Subcutaneous abdominal adipose tissue (tissue), 5 donors: Measurements from ENCODE around the gene EPHA8.

ENCODE experiments used
- H3K27ac ChIP-seq: one replicate; pipeline ENCODE4 v1.7.0; 2013; ENCODE audit warnings: low read depth, mild to moderate bottlenecking, inconsistent platforms, low read length, moderate library complexity
- H3K27me3 ChIP-seq, 5 donors: one replicate each; pipeline ENCODE4 v1.7.0; 2013; ENCODE audit warnings: low read length in 5 of 5, inconsistent platforms in 1 of 5; ENCODE audit not compliant: control insufficient read depth in 5 of 5, insufficient read depth in 4 of 5
- H3K36me3 ChIP-seq, 5 donors: one replicate each; pipeline ENCODE4 v1.7.0; 2013; ENCODE audit warnings: low read length in 5 of 5; ENCODE audit not compliant: control insufficient read depth in 5 of 5, insufficient read depth in 5 of 5
- H3K4me1 ChIP-seq, 5 donors: one replicate each; pipeline ENCODE4 v1.7.0; 2013; ENCODE audit warnings: low read length in 5 of 5, mild to moderate bottlenecking in 3 of 5, moderate library complexity in 1 of 5; ENCODE audit not compliant: control insufficient read depth in 5 of 5, insufficient read depth in 5 of 5
- H3K4me3 ChIP-seq, 5 donors: one replicate each; pipeline ENCODE4 v1.7.0; 2013; ENCODE audit warnings: low read length in 5 of 5, low read depth in 1 of 5
- H3K9ac ChIP-seq, 5 donors: one replicate each; pipeline ENCODE4 v1.7.0; 2013; ENCODE audit warnings: low read length in 5 of 5, mild to moderate bottlenecking in 4 of 5, moderate library complexity in 3 of 5
- H3K9me3 ChIP-seq, 5 donors: one replicate each; pipeline ENCODE4 v1.7.0; 2013; ENCODE audit warnings: low read length in 5 of 5; ENCODE audit not compliant: control insufficient read depth in 5 of 5
- donor health status: healthy.
- donor health status: healthy.
- donor health status: healthy.
- donor health status: healthy.
- donor health status: healthy.

EPHA8 gene

DNA sequence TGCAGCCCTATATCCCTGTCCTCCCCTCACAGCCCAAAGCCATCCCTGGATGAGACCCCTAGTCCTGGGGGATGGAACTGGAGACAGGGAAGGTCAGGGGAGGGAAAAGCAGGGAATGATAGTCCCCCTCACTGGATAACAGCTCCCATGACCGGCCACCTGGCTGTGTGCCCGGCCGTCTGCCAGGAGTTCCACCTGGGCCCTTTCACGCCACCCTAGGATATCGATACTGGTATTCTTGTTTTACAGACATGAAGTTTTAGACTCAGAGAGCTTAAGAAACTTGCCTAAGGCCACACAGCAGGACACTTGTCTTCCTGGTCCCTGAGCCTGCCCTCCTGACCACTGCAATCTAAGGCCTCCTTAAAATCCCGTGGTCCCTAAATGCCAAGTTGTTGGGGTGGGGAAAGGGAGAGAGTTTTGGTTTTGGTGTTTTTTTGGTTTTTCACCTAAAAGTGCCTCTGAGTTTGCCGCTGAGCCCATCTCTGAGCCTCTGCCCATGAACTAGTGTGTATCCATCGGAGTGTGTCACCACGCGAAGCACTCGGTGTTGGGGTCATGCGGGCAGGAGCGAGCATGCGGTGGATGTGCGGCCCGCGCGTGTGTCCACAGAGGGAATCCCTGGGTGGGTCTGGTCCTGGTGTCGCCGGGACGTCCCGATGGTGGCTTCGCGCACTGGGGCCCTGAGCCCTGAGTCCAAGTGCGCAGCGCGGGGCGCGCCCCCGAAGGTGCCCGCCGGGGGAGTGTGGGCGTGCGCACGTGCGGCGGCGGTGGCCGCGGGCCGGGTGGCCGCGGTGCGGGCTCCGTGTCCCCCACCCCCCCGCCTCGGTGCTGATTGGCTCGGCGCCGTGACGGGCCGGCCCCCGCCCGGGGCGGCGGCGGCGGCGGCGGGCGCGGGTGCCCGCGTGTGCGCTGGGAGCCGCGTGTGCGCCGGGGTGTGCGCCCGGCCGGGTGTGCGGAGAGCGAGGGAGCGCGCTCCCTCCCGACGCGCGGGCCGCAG is at the start of gene EPHA8:
TSS of gene EPHA8 (plus strand) at position 906 of the 1,000 bp plus-strand sequence. CDS start 147 bp downstream, outside the sequence.
- Histone ChIP-seq H3K27ac (no peak within 1 kb of the TSS), H3K4me1 (peaks cover 0 to 4% (median 2%) of the 10 kb centered on the region in 5 donors), H3K4me3 (peak within 1 kb of the TSS in 2 of 5 donors; percentile 11 to 31), H3K27me3 (peaks cover 40 to 74% (median 72%) of the 10 kb centered on the region in 5 donors), H3K9ac (no peak within 1 kb of the TSS), H3K9me3 (no peaks in the 10 kb centered on the region), H3K36me3 (no peaks in the 10 kb centered on the region)

DNA sequence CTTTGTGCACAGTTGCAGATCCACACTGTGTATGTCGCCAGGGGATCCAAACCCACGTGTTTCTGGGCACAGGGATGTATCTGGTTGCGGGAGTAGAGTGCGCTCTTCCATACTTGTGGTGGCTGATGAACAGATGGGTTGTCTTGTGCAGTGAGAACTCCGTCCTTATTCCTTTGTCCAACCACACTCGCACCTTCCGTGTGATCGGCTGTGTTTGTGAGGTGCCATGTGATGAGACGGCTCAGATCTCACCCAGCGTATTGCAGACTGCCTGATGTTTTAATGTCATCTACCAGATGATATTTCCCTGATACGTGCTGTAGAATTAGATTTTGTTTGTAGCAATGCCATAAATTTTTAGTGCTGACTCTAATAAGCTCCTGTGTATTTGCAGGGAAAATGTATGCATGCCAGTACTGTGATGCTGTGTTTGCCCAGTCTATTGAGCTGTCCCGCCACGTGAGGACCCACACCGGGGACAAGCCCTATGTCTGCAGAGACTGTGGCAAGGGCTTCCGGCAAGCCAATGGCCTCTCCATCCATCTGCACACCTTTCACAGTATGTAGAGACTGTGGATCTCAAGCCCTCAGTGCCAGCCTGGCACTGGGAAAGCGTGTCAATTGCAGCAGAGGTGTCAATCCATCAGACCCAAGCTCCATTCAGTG is 46.2 kb upstream of the EPHA8 start:
- Histone ChIP-seq H3K27ac (no peak overlapping the region), H3K4me1 (no peaks in the 10 kb centered on the region), H3K36me3 (peaks cover 40 to 98% (median 97%) of the 10 kb centered on the region in 5 donors)

DNA sequence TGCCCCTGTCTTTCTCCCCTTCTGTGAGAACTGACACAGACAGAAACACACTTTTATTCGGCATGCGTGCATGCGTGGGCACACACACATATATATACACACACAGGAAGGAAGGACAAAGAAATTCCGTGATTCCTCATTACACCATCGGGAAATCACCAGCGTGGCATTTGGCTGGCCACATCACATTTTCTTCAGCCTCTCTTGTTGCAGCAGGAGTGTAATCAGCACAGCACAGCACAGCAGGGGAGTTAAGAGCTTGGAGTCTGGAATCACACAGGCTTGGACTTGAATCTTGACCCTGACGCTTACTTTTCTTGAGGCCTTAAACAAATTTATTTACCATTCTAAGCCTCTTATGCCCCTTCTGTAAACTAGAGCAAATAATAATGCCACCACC is 45.3 kb upstream of the EPHA8 start:
- H3K27me3 ChIP-seq: no peaks in the 10 kb centered on the region
- no peak overlapping the region for H3K27ac ChIP-seq
- H3K4me3 ChIP-seq: no peak overlapping the region
- no peaks in the 10 kb centered on the region for H3K4me1 ChIP-seq
- H3K36me3 ChIP-seq: peaks cover 36 to 95% (median 93%) of the 10 kb centered on the region in 5 donors
- H3K9ac ChIP-seq: no peak overlapping the region
- no peaks in the 10 kb centered on the region for H3K9me3 ChIP-seq

More for the DNA sequence above, 46.2 kb upstream of the EPHA8 start:
- Histone ChIP-seq H3K9me3 (no peaks in the 10 kb centered on the region), H3K4me3 (no peak overlapping the region), H3K9ac (no peak overlapping the region), H3K27me3 (no peaks in the 10 kb centered on the region)

DNA sequence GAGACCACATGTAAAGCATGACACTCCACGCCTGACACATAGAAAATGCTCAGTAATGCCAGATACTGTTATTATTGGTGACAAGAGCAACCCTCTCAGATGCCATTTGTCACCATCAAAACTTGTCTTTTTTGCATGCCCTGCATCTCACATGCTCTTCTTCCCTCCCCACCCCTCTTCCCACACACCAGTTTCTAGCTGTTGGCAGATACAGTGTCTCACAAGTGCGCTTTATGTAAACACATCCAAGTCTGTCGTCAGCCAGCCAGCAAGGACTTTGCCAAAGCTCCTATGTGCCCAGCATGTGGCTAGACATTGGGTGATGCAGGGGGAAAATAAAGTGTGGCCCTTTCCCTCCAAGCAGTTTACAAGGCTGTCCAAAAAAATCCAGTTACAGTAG is 44.9 kb upstream of the EPHA8 start:
- H3K27ac ChIP-seq: no peak overlapping the region
- no peak overlapping the region for H3K9ac ChIP-seq
- peaks cover 36 to 95% (median 91%) of the 10 kb centered on the region in 5 donors for H3K36me3 ChIP-seq
- H3K9me3 ChIP-seq: no peaks in the 10 kb centered on the region
- H3K4me1 ChIP-seq: no peaks in the 10 kb centered on the region
- no peak overlapping the region for H3K4me3 ChIP-seq
- no peaks in the 10 kb centered on the region for H3K27me3 ChIP-seq

DNA sequence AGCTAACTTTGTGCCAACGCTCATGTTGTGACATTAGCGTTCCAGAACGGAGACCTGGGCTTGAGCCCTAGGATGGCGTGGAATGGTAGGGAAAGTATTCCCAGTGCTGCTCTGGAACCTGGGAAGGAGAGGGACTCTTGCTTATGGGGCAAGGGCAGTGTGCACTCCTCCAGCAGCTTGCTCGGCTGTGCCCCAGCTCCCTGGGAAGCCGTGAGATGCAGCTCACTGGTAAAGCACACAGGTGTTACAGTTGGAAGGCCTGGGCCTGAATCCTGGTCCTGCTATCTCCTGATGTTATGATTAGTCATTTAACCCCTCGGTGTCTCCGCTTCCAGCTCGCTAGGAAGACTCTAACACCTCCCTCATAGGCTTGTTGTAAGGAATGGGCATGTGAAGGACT is 42.4 kb upstream of the EPHA8 start:
- no peak overlapping the region for H3K27ac ChIP-seq
- no peaks in the 10 kb centered on the region for H3K27me3 ChIP-seq
- H3K9me3 ChIP-seq: no peaks in the 10 kb centered on the region
- H3K4me3 ChIP-seq: no peak overlapping the region
- no peak overlapping the region for H3K9ac ChIP-seq
- no peaks in the 10 kb centered on the region for H3K4me1 ChIP-seq
- H3K36me3 ChIP-seq: peaks cover 28 to 96% (median 92%) of the 10 kb centered on the region in 5 donors

DNA sequence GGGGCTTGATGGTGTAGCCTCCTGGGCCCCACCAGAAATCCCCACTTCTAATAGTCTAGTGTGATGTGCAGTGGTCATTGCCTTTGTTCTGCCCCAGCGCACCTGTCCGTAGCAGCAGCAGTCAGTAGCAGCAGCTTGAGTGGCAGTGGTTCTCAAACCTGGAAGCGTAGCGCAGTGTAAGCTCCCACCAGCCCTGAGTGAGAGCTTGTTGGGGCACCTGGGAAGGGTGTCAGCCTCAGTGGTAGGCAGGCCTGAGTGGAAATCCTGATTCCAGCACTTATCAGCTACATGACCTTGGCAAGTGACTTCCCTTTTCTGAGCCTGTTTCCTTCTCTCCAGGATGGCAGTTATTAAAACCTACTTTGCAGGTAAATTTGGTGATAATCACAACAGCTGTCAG is 41.6 kb upstream of the EPHA8 start:
- H3K9me3 ChIP-seq: no peaks in the 10 kb centered on the region
- H3K36me3 ChIP-seq: peaks cover 26 to 96% (median 92%) of the 10 kb centered on the region in 5 donors
- no peak overlapping the region for H3K9ac ChIP-seq
- H3K27me3 ChIP-seq: no peaks in the 10 kb centered on the region
- no peak overlapping the region for H3K4me3 ChIP-seq
- H3K27ac ChIP-seq: no peak overlapping the region
- H3K4me1 ChIP-seq: no peaks in the 10 kb centered on the region

DNA sequence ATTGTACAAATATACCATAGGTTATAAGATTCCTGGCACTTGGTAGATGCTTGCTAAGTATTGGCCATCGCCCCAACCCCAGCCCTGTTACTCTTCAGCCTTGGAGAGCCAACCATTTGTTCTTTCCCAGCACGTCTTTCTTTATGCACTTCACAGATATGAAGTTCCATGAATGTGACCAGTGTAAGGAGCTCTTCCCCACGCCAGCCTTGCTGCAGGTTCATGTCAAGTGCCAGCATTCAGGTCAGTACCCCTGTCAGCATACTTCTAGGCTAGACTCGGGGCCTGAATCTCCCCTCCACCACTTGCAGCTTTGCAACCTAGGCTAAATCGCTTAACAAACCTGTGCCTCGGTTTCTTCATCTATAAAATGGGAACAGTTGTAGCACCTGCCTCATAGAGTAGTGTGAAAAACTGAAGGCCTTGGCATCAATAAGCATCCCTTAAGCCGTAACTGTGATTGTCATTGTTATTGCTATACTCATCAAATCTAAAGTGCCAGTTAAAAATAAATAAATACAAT is 41.0 kb upstream of the EPHA8 start:
- Histone ChIP-seq H3K4me3 (no peak overlapping the region), H3K27ac (no peak overlapping the region), H3K36me3 (peaks cover 26 to 96% (median 92%) of the 10 kb centered on the region in 5 donors), H3K27me3 (no peaks in the 10 kb centered on the region), H3K4me1 (no peaks in the 10 kb centered on the region), H3K9ac (no peak overlapping the region), H3K9me3 (no peaks in the 10 kb centered on the region)

DNA sequence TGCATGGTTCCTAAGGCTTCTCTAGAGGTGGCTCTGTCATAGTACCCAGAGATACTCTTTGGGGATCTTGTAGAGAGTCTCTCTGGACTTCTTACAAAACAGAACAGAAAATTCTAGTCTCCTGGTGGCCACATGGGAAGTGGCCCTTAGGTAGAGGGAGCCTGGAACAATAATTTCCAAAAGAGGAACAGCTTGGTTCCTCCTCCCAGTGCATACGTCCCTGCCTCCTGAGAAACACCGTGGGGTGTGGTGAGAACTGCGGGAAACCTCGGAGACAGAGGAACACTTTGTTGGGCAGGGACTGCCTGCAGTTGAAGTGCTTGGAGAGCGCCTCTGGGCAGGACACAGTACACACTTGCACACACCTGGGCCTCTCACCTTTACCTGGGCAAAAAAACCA is 38.8 kb upstream of the EPHA8 start:
- Histone ChIP-seq H3K27me3 (no peaks in the 10 kb centered on the region), H3K27ac (no peak overlapping the region), H3K4me3 (no peak overlapping the region), H3K9ac (no peak overlapping the region), H3K9me3 (no peaks in the 10 kb centered on the region), H3K36me3 (peaks cover 14 to 88% (median 83%) of the 10 kb centered on the region in 5 donors), H3K4me1 (no peaks in the 10 kb centered on the region)

DNA sequence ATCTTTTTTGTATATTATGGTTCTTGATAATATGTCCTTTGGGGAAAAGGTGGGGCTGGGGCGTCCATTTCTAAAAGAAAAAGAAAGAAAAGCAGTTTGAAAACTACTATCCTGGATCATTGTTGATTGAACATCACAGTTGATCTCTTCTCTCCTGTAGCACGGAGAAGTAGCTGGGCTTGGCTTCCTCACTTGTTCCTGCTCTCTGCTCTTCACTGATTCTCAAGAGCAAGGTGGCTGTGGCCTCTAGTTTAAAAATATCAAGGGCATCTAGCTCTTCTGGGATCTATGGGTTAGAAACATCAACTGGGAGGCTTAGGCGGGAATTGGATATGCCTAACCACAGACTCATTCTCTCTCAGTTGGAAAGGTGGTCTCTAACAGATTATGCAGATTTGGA is 38.1 kb upstream of the EPHA8 start:
- Histone ChIP-seq H3K36me3 (peaks cover 11 to 80% (median 76%) of the 10 kb centered on the region in 5 donors), H3K9ac (no peak overlapping the region), H3K4me3 (no peak overlapping the region), H3K4me1 (peaks cover 0 to 5% (median 2%) of the 10 kb centered on the region in 5 donors), H3K9me3 (no peaks in the 10 kb centered on the region), H3K27me3 (no peaks in the 10 kb centered on the region), H3K27ac (no peak overlapping the region)

DNA sequence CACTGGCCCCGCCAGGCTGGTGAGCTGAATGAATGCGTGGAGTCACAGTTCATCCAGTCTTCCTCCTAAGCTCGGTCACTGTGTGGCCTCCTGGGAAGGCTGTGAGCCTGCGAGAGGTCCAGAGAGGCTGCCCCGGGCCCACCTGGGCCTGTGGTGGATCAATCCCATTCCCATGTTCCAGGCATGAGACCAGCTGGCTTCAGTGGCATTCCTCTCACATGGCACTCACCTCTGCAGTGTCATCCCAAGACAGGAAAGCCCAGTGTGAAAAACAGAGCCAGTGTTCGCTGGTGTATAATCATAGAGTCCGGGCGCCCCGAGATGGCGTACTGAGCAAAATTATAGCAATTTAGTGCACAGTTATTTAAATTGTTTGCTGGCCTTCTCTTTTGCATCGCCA is 37.6 kb upstream of the EPHA8 start:
- Histone ChIP-seq H3K36me3 (peaks cover 11 to 76% (median 72%) of the 10 kb centered on the region in 5 donors), H3K4me1 (peaks cover 2 to 9% (median 3%) of the 10 kb centered on the region in 5 donors), H3K27ac (no peak overlapping the region), H3K9me3 (no peaks in the 10 kb centered on the region), H3K9ac (no peak overlapping the region), H3K4me3 (no peak overlapping the region), H3K27me3 (no peaks in the 10 kb centered on the region)
